ENCODE data around the gene PDZRN4.
"Not testable (repeated sequence)": the region's sequence is repeated elsewhere in the genome, so short reads cannot be mapped to it uniquely, and the experiment has no call there.

The PDZRN4 gene

GRCh38 chr12:41530441-41530840 is 342.3 kb downstream of the PDZRN4 start:
- H3K27me3 ChIP-seq, result no peaks in the 10 kb centered on the region
- H3K4me2 ChIP-seq, result no peak overlapping the region
- H3K9ac ChIP-seq, result no peak overlapping the region
- no peak overlapping the region for H3K27ac ChIP-seq
- no peak for TF ChIP-seq Cebpa-rat (IDR thresholded peaks at IDR 0.05)
- H4K20me1 ChIP-seq, result no peaks in the 10 kb centered on the region
- H3K9me3 ChIP-seq, result no peaks in the 10 kb centered on the region
- H3K4me1 ChIP-seq, result no peaks in the 10 kb centered on the region
- no peak overlapping the region for H3K4me3 ChIP-seq
- H3K36me3 ChIP-seq, result no peaks in the 10 kb centered on the region

GRCh38 chr12:41531147-41531829 is 343.2 kb downstream of the PDZRN4 start:
- H3K27me3 ChIP-seq, result no peaks in the 10 kb centered on the region
- no peaks in the 10 kb centered on the region for H4K20me1 ChIP-seq
- no peak overlapping the region for H3K9ac ChIP-seq
- H3K4me3 ChIP-seq, result no peak overlapping the region
- H3K4me2 ChIP-seq, result no peak overlapping the region
- no peak overlapping the region for H3K27ac ChIP-seq
- TF ChIP-seq Cebpa-rat (IDR thresholded peaks at IDR 0.05), result no peak
- H3K36me3 ChIP-seq, result no peaks in the 10 kb centered on the region
- H3K4me1 ChIP-seq, result no peaks in the 10 kb centered on the region
- H3K9me3 ChIP-seq, result no peaks in the 10 kb centered on the region

GRCh38 chr12:41532072-41532471 is 344.0 kb downstream of the PDZRN4 start:
- H3K36me3 ChIP-seq, result no peaks in the 10 kb centered on the region
- no peak overlapping the region for H3K4me2 ChIP-seq
- no peaks in the 10 kb centered on the region for H3K4me1 ChIP-seq
- H3K27me3 ChIP-seq, result no peaks in the 10 kb centered on the region
- no peaks in the 10 kb centered on the region for H3K9me3 ChIP-seq
- H3K4me3 ChIP-seq, result no peak overlapping the region
- no peak overlapping the region for H3K9ac ChIP-seq
- H4K20me1 ChIP-seq, result no peaks in the 10 kb centered on the region
- no peak overlapping the region for H3K27ac ChIP-seq
- TF ChIP-seq Cebpa-rat (IDR thresholded peaks at IDR 0.05), result no peak

GRCh38 chr12:41536813-41537490 is 348.8 kb downstream of the PDZRN4 start:
- no peak overlapping the region for H3K9ac ChIP-seq
- no peaks in the 10 kb centered on the region for H3K36me3 ChIP-seq
- no peaks in the 10 kb centered on the region for H4K20me1 ChIP-seq
- H3K27ac ChIP-seq, result no peak overlapping the region
- TF ChIP-seq Cebpa-rat (IDR thresholded peaks at IDR 0.05), result no peak
- no peaks in the 10 kb centered on the region for H3K27me3 ChIP-seq
- no peak overlapping the region for H3K4me3 ChIP-seq
- no peaks in the 10 kb centered on the region for H3K9me3 ChIP-seq
- H3K4me2 ChIP-seq, result no peak overlapping the region
- no peaks in the 10 kb centered on the region for H3K4me1 ChIP-seq

GRCh38 chr12:41537522-41537921 is 349.4 kb downstream of the PDZRN4 start:
- no peak overlapping the region for H3K27ac ChIP-seq
- no peak overlapping the region for H3K4me2 ChIP-seq
- H3K9ac ChIP-seq, result no peak overlapping the region
- no peaks in the 10 kb centered on the region for H4K20me1 ChIP-seq
- no peaks in the 10 kb centered on the region for H3K36me3 ChIP-seq
- TF ChIP-seq Cebpa-rat (IDR thresholded peaks at IDR 0.05), result no peak
- no peaks in the 10 kb centered on the region for H3K9me3 ChIP-seq
- no peak overlapping the region for H3K4me3 ChIP-seq
- no peaks in the 10 kb centered on the region for H3K27me3 ChIP-seq
- no peaks in the 10 kb centered on the region for H3K4me1 ChIP-seq

- Histone ChIP-seq H3K4me3 (no peak overlapping the region), H3K9ac (no peak overlapping the region), H3K4me2 (no peak overlapping the region), H3K27me3 (no peaks in the 10 kb centered on the region), H3K27ac (no peak overlapping the region), H3K9me3 (no peaks in the 10 kb centered on the region), H3K36me3 (no peaks in the 10 kb centered on the region), H3K4me1 (no peaks in the 10 kb centered on the region), H4K20me1 (no peaks in the 10 kb centered on the region)
- no peak for TF ChIP-seq Cebpa-rat (IDR thresholded peaks at IDR 0.05)
Measured at GRCh38 chr12:41545761-41546160, 357.6 kb downstream of the PDZRN4 start.

DNA sequence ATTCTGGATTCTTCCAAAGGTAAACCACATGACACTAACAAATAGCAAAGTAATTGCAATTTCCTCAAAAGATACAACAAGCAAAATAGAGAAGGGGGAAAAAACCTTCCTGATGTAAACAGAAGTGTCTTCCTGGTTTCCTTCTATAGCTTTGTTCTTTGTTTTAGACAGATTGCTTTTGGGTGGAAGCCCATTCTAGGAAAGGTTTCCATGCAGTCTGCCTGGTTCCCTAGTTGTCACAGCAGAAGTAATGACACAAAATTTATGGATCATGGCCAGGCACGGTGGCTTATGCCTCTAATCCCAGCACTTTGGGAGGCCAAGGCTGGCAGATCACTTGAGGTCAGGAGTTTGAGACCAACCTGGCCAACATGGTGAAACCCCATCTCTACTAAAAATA is 359.0 kb downstream of the PDZRN4 start:
- H3K27ac ChIP-seq, H4K20me1 ChIP-seq, H3K9ac ChIP-seq, H3K36me3 ChIP-seq, H3K4me3 ChIP-seq, H3K27me3 ChIP-seq, H3K9me3 ChIP-seq, H3K4me1 ChIP-seq, H3K4me2 ChIP-seq: not testable (repeated sequence)

- no peak overlapping the region for H3K4me3 ChIP-seq
- no peaks in the 10 kb centered on the region for H3K4me1 ChIP-seq
- H4K20me1 ChIP-seq, result no peaks in the 10 kb centered on the region
- H3K9ac ChIP-seq, result no peak overlapping the region
- no peak for TF ChIP-seq Cebpa-rat (IDR thresholded peaks at IDR 0.05)
- H3K36me3 ChIP-seq, result no peaks in the 10 kb centered on the region
- H3K9me3 ChIP-seq, result no peaks in the 10 kb centered on the region
- no peak overlapping the region for H3K4me2 ChIP-seq
- no peak overlapping the region for H3K27ac ChIP-seq
- H3K27me3 ChIP-seq, result no peaks in the 10 kb centered on the region
Measured at GRCh38 chr12:41548926-41549325, 360.8 kb downstream of the PDZRN4 start.

DNA sequence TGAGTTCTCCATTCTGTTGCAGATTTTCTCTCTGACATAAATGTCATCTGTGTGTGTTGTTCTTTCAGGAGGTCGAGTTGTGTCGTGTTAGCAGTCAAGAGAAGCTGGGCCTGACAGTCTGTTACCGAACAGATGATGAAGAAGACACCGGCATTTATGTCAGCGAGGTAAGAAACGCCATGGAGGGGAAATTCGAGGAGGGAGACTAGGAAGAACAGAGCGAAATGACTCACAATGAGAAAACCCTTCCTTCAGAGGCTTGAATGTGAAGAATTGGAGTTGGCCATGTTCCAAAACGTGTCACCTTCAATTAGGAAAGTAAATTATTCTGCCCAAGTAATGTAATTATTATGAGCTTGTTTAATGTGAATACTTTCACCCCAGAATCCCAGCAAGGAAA is 364.5 kb downstream of the PDZRN4 start:
- no peaks in the 10 kb centered on the region for H3K36me3 ChIP-seq
- no peak overlapping the region for H3K27ac ChIP-seq
- no peaks in the 10 kb centered on the region for H4K20me1 ChIP-seq
- no peaks in the 10 kb centered on the region for H3K4me1 ChIP-seq
- TF ChIP-seq Cebpa-rat (IDR thresholded peaks at IDR 0.05), result no peak
- H3K9me3 ChIP-seq, result no peaks in the 10 kb centered on the region
- H3K27me3 ChIP-seq, result no peaks in the 10 kb centered on the region
- H3K4me3 ChIP-seq, result no peak overlapping the region
- H3K4me2 ChIP-seq, result no peak overlapping the region
- no peak overlapping the region for H3K9ac ChIP-seq

GRCh38 chr12:41556176-41556575 is 368.1 kb downstream of the PDZRN4 start:
- no peaks in the 10 kb centered on the region for H3K9me3 ChIP-seq
- H3K27me3 ChIP-seq, result no peaks in the 10 kb centered on the region
- H3K4me2 ChIP-seq, result no peak overlapping the region
- no peak overlapping the region for H3K9ac ChIP-seq
- H3K4me3 ChIP-seq, result no peak overlapping the region
- H3K27ac ChIP-seq, result no peak overlapping the region
- no peaks in the 10 kb centered on the region for H3K36me3 ChIP-seq
- H4K20me1 ChIP-seq, result no peaks in the 10 kb centered on the region
- no peak for TF ChIP-seq Cebpa-rat (IDR thresholded peaks at IDR 0.05)
- no peaks in the 10 kb centered on the region for H3K4me1 ChIP-seq

All from BLaER1 (cell line).